ENCODE data around the gene NAA30.

Gene NAA30

DNA sequence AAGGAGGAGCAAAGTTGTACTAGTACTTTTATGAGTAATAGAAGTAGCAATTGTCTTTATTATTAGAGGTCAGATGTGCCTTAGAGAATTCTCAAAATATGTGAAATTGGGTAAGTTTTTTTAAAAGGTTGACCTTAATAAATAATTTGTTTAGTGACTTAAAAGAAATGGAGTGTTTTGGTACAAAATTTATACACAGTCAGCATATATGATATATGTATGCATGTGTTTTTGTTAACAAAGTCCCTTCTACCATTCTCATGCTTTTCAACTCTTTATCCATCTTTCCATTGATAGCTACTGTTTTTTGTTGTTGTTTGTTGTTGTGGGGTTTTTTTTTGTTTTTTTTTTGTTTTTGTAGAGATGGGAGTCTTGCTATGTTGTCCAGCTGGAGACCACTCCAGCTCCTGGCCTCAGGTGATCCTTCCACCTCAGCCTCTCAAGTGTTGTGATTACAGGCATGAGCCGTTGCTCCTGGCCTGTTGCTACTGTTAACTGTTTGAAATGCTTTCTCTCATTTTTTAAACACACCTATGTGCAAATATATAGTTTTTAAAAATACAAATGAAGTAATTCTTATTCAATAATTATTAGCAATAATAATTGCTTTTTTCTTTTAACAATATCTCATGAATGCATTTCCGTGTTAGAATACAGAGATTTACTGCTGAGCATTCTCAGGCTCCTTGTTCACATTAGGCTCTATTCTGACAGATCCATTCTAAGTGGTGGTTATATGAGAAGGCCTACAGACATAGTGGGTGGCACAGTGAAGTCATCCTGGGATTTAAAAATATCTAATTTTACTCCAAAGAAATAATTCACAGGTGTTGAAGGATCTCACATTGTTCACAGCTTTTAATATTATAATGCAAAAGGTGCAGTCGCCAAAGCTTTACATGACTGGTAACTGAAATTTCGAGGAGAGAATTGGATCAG is 10.4 kb downstream of the NAA30 start:
- DNase-seq (ENCODE audit: low spot score): no peak

GRCh38 chr14:57401501-57401900 is 11.1 kb downstream of the NAA30 start:
- no peak for DNase-seq (ENCODE audit: low spot score)

DNA sequence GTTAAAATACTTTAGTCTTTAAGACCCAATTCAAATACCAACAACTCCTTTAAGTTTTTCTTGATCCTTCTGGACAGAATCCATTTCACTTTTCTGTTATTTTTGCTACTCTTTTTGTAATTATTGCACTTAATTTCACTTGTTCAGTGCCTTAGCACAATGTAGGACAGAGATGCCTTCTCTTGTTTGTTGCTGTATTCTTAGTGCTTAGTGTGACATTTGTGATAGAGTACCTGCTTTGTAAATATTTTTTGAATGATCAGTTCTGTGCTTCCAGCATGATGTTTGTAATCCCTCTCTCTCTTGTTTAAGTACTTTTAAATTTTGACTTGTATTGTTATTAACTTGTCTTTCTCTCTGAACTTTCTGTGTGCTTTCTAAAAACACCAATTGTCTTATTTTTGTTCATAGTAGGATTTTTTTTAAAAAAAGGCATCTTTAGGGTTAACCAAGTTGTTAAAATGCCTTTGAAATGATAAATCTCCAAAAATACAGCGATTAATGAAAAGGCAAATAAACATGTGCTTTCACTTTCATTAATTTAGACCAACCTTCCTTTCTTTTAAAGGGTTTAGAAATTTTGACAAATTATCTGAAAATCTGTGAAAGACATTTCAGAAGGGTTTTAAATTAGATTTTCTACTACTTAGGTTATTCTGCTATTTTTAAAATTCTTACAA is 11.9 kb downstream of the NAA30 start:
- no peak for DNase-seq (ENCODE audit: low spot score)

- no peak for DNase-seq (ENCODE audit: low spot score)
Observed at GRCh38 chr14:57403521-57403864, 13.1 kb downstream of the NAA30 start.

GRCh38 chr14:57405562-57405961 is 15.2 kb downstream of the NAA30 start:
- DNase-seq (ENCODE audit: low spot score): no peak

DNA sequence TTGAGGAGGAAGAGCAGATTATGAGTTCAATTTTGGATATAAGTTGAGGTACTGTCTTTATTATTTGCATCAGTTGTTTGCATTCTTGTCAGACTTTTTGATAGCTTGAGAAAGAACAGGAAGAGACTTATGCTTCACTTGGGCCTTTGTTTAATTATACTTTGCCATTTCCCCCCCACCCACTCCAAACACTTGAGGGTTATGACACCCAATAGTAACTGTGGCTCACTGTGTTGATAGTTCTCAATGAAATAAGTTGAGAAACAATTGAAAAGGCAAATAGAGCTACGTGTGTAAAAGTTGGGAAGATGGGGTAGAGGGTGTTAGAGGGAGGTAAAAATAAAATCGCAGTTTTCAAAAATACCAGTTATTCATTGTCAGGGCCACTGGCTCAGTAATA is 17.7 kb downstream of the NAA30 start:
- DNase-seq (ENCODE audit: low spot score): no peak

DNA sequence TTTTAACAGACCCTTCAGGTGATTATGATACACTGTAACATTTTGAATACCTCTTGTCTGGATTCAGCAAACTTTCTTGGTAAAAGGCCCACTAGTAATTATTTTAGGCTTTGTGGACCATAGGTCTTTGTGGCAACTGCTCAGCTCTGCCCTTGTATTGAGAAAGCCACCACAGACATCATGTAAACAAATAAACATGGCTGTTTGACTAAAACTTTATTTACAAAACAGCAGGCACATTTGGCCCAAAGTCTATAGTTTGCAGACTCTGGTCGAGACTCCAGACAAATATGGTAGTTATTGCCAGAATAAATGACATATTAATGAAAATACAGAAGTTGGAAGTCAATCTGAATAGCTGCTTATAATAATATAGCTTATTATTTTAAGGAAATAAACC is 18.2 kb downstream of the NAA30 start:
- no peak for DNase-seq (ENCODE audit: low spot score)

DNA sequence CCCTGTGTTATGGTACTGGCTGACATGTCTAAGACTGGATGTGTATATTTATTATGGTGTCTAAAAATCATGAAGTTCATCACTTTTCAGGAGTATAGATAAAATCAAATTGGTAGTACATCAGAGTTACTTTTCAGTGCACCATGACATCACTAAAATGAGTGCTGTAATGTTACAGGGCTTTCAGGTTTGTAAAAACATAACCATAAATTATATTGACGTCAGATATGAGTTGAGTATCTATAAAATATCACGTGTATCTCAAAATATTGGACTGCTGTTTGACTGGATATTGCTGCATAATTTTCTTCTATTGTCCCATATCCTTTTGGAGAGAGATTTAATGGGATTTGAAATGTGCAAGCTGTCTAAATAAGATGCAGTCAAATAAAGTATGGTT is 22.0 kb downstream of the NAA30 start:
- DNase-seq (ENCODE audit: low spot score): no peak

DNA sequence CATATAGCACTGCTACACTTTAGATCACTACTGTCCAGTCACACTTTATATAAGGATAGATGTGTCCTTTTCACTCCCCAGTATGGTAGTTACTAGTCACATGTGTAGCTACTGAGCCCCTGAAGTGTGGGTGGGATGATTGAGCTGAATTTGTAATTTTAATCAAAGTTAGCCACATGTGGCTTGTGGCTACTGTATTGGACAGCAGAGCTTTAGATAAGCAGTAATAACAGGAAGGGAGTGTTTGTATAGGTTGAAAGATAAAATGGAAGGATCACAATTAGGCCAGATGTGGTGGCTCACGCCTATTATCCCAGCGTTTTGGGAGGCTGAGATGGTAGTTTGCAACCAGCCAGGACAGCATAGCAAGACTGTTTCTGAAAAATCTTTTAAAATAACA is 23.5 kb downstream of the NAA30 start:
- no peak for DNase-seq (ENCODE audit: low spot score)

GRCh38 chr14:57417228-57417627 is 26.8 kb downstream of the NAA30 start:
- DNase-seq (ENCODE audit: low spot score): no peak

DNA sequence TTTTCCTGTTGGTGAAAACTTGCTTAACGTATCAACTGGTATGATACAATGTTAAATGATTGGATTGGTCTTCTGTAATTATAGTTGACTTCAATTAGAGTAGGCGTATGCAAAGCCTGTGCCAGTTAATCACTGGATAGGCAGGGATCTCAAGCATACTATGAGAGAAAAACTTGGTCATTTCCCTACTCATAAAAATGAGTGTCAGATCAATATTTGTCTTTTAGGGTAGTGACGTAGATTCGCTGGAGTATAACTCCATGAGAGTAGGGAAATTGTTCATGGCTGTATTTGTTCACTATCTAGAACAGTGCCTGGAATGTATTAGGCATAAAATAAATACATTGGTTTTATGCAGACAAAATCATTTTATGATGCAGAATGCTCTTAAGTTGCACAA is 28.6 kb downstream of the NAA30 start:
- no peak for DNase-seq (ENCODE audit: low spot score)

DNA sequence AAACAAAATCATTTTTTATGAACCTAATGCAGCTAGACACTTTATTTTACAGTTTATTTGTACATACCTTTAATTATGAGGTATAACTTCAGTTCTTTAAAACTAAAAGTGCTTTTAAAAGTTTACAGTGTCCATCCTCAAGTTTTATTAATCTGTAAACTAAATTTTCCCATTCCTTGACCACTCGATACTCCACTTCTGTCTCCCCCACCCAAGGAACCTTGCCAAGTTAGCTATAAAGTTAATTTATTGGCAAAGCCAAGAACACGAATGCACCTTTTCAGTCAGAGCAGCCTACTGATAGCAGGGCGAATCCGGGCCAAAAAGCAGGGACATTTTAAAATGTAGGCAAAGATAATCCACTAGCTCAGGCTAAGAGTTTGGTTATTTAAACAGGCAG is 29.6 kb downstream of the NAA30 start:
- DNase-seq (ENCODE audit: low spot score): no peak

GRCh38 chr14:57420986-57421385 is 30.6 kb downstream of the NAA30 start:
- DNase-seq (ENCODE audit: low spot score): no peak

DNA sequence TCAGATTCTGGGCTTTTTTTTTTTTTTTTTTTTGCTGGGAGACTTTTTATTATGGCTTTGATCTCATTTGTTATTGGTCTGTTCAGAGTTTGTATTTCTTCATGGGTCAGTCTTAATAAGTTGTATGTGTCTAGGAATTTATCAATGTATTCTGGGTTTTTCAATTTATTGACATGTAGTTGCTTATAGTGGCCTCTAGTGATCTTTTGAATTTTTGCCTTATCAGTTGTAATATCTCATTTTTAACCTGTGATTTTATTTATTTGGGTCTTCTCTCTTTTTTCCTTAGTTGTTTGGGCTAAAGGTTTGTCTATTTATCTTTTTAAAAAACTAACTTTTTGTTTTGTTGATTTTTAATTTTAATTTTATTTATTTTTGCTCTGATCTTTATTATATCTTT is 45.5 kb downstream of the NAA30 start:
- no peak for DNase-seq (ENCODE audit: low spot score)

GRCh38 chr14:57461777-57462320 is 71.5 kb downstream of the NAA30 start:
- no peak for DNase-seq (ENCODE audit: low spot score)

DNA sequence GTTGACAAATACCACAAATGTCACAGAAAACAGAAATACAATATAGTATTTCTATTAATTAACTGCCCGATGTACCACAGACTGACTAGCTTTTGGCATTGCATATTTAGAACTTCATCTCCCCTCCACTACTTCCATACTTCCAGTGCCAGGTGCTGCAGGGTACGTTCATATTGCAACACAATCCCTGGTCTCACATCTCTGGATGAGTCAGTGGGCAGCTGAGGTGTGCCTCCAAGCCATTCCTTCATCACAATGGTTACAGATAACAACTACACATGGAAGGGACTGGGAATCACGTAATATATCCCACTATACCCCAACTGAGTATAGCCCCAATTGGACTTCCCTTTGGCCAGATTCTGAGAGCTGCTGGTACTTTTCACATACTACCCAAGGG is 72.2 kb downstream of the NAA30 start:
- DNase-seq (ENCODE audit: low spot score): no peak

GRCh38 chr14:57464008-57464730 is 73.8 kb downstream of the NAA30 start:
- no peak for DNase-seq (ENCODE audit: low spot score)

Measured in AG20443 (cell line).